ENCODE results near the gene COX17. TPM values are rescaled to one million over a fixed set of nuclear protein-coding genes. Genes with fewer than 3 reads are reported as not detected.

Gene COX17
- total RNA-seq, 1 donor from 2014 or later: 22.8 TPM

DNA sequence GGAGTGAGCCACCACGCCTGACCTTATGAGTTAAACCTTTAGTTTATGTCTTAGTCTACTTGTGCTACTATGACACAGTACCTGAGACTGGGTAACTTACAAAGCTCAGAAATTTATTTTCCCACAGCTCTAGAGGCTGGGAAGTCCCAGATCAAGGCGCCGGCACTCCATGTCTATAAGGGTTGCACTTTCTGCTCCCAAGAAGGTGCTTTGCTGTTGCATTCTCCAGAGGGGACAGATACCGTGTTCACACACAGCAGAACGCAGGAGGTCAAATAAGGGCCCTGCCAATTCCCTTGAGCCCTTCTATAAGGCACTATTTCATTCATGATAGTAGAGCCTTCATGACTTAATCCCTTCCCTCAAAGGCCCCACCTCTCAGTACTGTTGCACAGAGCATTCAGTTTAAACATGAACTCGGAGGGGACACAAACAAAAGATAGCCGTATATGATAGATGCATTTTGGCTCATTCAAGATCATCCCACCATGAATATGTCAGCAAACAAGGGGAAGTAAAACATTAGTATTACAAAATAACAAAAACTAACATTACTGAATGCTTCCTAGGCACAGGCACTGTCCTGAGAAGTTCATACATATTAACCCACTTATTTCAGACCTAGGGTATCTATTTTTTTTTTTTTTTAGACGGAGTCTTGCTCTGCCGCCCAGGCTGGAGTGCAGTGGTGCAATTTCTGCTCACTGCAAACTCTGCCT, 53.0 kb downstream of the COX17 start:
- Mint-ChIP-seq H3K4me3 (ENCODE audit: unreplicated experiment) (no peak overlapping the region), H3K27me3 (ENCODE audit: low read depth, unreplicated experiment) (peaks cover 25% of the 10 kb centered on the region), H3K27ac (ENCODE audit: unreplicated experiment) (no peak overlapping the region), H3K4me1 (ENCODE audit: low read depth, unreplicated experiment) (peaks cover 16% of the 10 kb centered on the region), H3K36me3 (ENCODE audit: low read depth, unreplicated experiment) (no peaks in the 10 kb centered on the region), H3K9me3 (ENCODE audit: unreplicated experiment) (no peaks in the 10 kb centered on the region)
- H4K20me1 ChIP-seq (ENCODE audit: insufficient read depth, low read length): no peaks in the 10 kb centered on the region
- no peaks in the 10 kb centered on the region for H3K9me3 ChIP-seq (ENCODE audit: insufficient read depth, low read depth, low read length)
- no peak overlapping the region for H3K4me3 ChIP-seq (ENCODE audit: insufficient read depth, low read depth, low read length)
- H2AFZ ChIP-seq (ENCODE audit: low read depth, low read length): no peak overlapping the region
- H3K27me3 ChIP-seq (ENCODE audit: insufficient read depth, low read length): no peaks in the 10 kb centered on the region
- no peak overlapping the region for H3K9ac ChIP-seq (ENCODE audit: low read length)
- no peak for TF ChIP-seq EZH2 (IDR thresholded peaks at IDR 0.05; ENCODE audit: insufficient read depth, low read length)
- TF ChIP-seq, protein P1, sequence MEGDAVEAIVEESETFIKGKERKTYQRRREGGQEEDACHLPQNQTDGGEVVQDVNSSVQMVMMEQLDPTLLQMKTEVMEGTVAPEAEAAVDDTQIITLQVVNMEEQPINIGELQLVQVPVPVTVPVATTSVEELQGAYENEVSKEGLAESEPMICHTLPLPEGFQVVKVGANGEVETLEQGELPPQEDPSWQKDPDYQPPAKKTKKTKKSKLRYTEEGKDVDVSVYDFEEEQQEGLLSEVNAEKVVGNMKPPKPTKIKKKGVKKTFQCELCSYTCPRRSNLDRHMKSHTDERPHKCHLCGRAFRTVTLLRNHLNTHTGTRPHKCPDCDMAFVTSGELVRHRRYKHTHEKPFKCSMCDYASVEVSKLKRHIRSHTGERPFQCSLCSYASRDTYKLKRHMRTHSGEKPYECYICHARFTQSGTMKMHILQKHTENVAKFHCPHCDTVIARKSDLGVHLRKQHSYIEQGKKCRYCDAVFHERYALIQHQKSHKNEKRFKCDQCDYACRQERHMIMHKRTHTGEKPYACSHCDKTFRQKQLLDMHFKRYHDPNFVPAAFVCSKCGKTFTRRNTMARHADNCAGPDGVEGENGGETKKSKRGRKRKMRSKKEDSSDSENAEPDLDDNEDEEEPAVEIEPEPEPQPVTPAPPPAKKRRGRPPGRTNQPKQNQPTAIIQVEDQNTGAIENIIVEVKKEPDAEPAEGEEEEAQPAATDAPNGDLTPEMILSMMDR (IDR thresholded peaks at IDR 0.05; ENCODE audit: insufficient read depth, low read depth, low read length): no peak
- DNase-seq (ENCODE audit: low read depth): no peak
- FAIRE-seq: no peak
- no peaks in the 10 kb centered on the region for H3K4me1 ChIP-seq (ENCODE audit: insufficient read depth, low read length)
- no peaks in the 10 kb centered on the region for H3K79me2 ChIP-seq (ENCODE audit: insufficient read depth, low read length)
- no peak overlapping the region for H3K27ac ChIP-seq (ENCODE audit: low read depth, low read length)
- no peak overlapping the region for H3K4me2 ChIP-seq (ENCODE audit: low read length)
- H3K36me3 ChIP-seq (ENCODE audit: insufficient read depth, low read length): no peaks in the 10 kb centered on the region

DNA sequence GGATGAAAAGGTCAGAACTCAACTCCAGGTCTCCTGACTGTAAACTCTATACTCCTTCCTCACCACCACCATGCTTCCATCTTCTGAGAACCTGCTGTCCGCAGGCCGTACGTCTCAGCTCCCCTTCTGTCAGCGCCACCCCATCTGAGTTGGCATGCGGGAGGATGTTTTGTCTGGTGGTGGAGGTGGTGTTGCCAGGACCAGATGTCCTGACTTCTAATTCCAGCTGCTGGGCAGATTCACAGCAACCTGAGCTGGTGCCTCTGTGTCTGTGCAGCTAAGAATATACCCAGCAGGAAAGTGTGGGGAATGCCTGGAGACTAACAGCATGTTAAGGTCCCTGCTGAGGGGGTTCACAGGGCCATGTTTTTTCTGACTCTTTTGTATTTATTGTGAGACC, 56.3 kb downstream of the COX17 start:
- Histone ChIP-seq H3K4me2 (ENCODE audit: low read length) (no peak overlapping the region), H3K4me3 (ENCODE audit: insufficient read depth, low read depth, low read length) (no peak overlapping the region), H3K27me3 (ENCODE audit: insufficient read depth, low read length) (no peaks in the 10 kb centered on the region), H3K36me3 (ENCODE audit: insufficient read depth, low read length) (no peaks in the 10 kb centered on the region), H3K4me1 (ENCODE audit: insufficient read depth, low read length) (no peaks in the 10 kb centered on the region), H3K79me2 (ENCODE audit: insufficient read depth, low read length) (no peaks in the 10 kb centered on the region), H4K20me1 (ENCODE audit: insufficient read depth, low read length) (no peaks in the 10 kb centered on the region), H3K27ac (ENCODE audit: low read depth, low read length) (no peak overlapping the region), H3K9ac (ENCODE audit: low read length) (no peak overlapping the region), H3K9me3 (ENCODE audit: insufficient read depth, low read depth, low read length) (no peaks in the 10 kb centered on the region), H2AFZ (ENCODE audit: low read depth, low read length) (no peak overlapping the region)
- TF ChIP-seq, protein P1 (IDR thresholded peaks at IDR 0.05; ENCODE audit: insufficient read depth, low read depth, low read length): no peak
- TF ChIP-seq EZH2 (IDR thresholded peaks at IDR 0.05; ENCODE audit: insufficient read depth, low read length): no peak
- Mint-ChIP-seq H3K27me3 (ENCODE audit: low read depth, unreplicated experiment) (peaks cover 29% of the 10 kb centered on the region), H3K4me1 (ENCODE audit: low read depth, unreplicated experiment) (peaks cover 8% of the 10 kb centered on the region), H3K27ac (ENCODE audit: unreplicated experiment) (no peak overlapping the region), H3K4me3 (ENCODE audit: unreplicated experiment) (no peak overlapping the region), H3K36me3 (ENCODE audit: low read depth, unreplicated experiment) (peaks cover 2% of the 10 kb centered on the region), H3K9me3 (ENCODE audit: unreplicated experiment) (no peaks in the 10 kb centered on the region)
- DNase-seq (ENCODE audit: low read depth) (no peak), FAIRE-seq (no peak)

Other genes with a start within 250 kb of the COX17 start
- gene TMEM39A, start 213.8 kb downstream of the COX17 start, total RNA-seq: 53.4 and 59.4 TPM in 2 replicates
- 15.1 and 16.4 TPM in 2 replicates for gene POGLUT1, start 208.4 kb downstream of the COX17 start, total RNA-seq
- 109 and 116 TPM in 2 replicates for gene TIMMDC1, start 178.9 kb downstream of the COX17 start, total RNA-seq
- gene CD80, start 117.8 kb downstream of the COX17 start, total RNA-seq: not detected in 2 replicates
- gene ADPRH, start 97.9 kb downstream of the COX17 start, total RNA-seq: 2.6 and 3.1 TPM in 2 replicates
- gene PLA1A, start 79.5 kb downstream of the COX17 start, total RNA-seq: 0.91 and 2.0 TPM in 2 replicates
- gene POPDC2, start 16.8 kb downstream of the COX17 start, total RNA-seq: 1.8 and 2.1 TPM in 2 replicates
- gene CFAP91, start 25.6 kb upstream of the COX17 start, total RNA-seq: 0.16 TPM in 1 of 2 replicates, not detected in the other
- not detected in 2 replicates for gene NR1I2, start 104.7 kb upstream of the COX17 start, total RNA-seq